ENCODE data around the gene FGD2.

The FGD2 gene

GRCh38 chr6:37008484-37009465 is 3.3 kb downstream of the FGD2 start:
- no peak overlapping the region for H3K4me3 ChIP-seq (ENCODE audit: low read depth, low read length)
- TF ChIP-seq CTCF (IDR thresholded peaks at IDR 0.05; ENCODE audit: low read depth, low read length), result no peak

- no peak overlapping the region for H3K4me3 ChIP-seq (ENCODE audit: low read depth, low read length)
- TF ChIP-seq CTCF (IDR thresholded peaks at IDR 0.05; ENCODE audit: low read depth, low read length), result no peak
Observed at GRCh38 chr6:37010402-37010892, 5.0 kb downstream of the FGD2 start.

- TF ChIP-seq CTCF (IDR thresholded peaks at IDR 0.05; ENCODE audit: low read depth, low read length), result no peak
- no peak overlapping the region for H3K4me3 ChIP-seq (ENCODE audit: low read depth, low read length)
Observed at GRCh38 chr6:37011656-37012378, 6.4 kb downstream of the FGD2 start.

- no peak for TF ChIP-seq CTCF (IDR thresholded peaks at IDR 0.05; ENCODE audit: low read depth, low read length)
- no peak overlapping the region for H3K4me3 ChIP-seq (ENCODE audit: low read depth, low read length)
Observed at GRCh38 chr6:37013516-37014491, 8.3 kb downstream of the FGD2 start.

GRCh38 chr6:37014667-37015066 is 9.2 kb downstream of the FGD2 start:
- no peak overlapping the region for H3K4me3 ChIP-seq (ENCODE audit: low read depth, low read length)
- TF ChIP-seq CTCF (IDR thresholded peaks at IDR 0.05; ENCODE audit: low read depth, low read length), result no peak

GRCh38 chr6:37015532-37015931 is 10.1 kb downstream of the FGD2 start:
- H3K4me3 ChIP-seq (ENCODE audit: low read depth, low read length), result no peak overlapping the region
- TF ChIP-seq CTCF (IDR thresholded peaks at IDR 0.05; ENCODE audit: low read depth, low read length), result no peak

Measured in WI38 (cell line).